HG03575 (cell line): Measurements from ENCODE around the gene MXD3.
"Not testable (repeated sequence)": the region's sequence is repeated elsewhere in the genome, so short reads cannot be mapped to it uniquely, and the experiment has no call there.

Source experiments
- ATAC-seq: cut with Tn5 transposase; IDR thresholded peaks from one replicate; pipeline ENCODE4 v1.9.1; 2021; ENCODE audit not compliant: unreplicated experiment, insufficient number of reproducible peaks, low FRiP score; ENCODE audit errors: extremely low read depth

MXD3 gene

GRCh38 chr5:177346820-177347219 is 35.1 kb upstream of the MXD3 start:
- ATAC-seq = no peak

- ATAC-seq = no peak
Measured at GRCh38 chr5:177344891-177345290, 33.2 kb upstream of the MXD3 start.

GRCh38 chr5:177343777-177344176 is 32.1 kb upstream of the MXD3 start:
- no peak for ATAC-seq

DNA sequence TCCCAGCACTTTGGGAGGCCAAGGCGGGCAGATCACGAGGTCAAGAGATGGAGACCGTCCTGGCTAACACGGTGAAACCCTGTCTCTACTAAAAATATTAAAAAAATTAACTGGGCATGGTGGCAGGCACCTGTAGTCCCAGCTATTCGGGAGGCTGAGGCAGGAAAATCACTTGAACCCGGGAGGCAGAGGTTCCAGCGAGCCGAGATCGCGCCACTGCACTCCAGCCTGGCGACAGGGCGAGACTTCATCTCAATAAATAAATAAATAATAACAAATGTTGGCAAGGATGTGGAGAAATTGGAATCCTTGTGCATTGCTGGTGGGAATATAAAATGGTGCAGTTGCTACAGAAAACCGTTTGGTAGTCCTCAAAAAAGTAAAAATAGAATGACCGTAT is 31.3 kb upstream of the MXD3 start:
- not testable (repeated sequence) for ATAC-seq

DNA sequence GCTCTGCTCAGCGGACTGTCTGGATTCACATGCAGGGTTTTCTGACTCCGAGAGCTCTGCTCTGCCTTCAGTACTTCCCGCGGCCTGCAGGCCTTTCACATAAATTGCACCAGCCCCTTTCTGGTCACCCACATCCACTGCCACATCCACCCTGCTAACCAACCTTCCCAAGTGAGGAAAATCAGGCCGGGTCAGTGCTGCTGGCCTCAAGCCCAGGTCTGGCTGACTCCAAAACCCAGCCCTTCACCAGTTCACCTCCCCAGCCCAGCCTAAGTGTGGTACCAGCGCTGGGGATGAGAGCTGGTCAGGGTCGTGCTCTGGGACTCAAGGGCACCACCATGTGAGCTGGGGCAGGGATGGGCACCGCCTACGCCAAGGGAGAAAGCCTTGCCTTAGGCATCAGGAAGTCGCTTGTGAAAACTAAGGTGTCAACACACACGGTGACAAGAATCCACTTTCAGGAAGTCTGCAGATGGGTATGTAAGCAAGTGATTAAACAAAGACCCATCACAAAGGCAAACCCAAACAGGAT is 27.5 kb upstream of the MXD3 start:
- no peak for ATAC-seq

DNA sequence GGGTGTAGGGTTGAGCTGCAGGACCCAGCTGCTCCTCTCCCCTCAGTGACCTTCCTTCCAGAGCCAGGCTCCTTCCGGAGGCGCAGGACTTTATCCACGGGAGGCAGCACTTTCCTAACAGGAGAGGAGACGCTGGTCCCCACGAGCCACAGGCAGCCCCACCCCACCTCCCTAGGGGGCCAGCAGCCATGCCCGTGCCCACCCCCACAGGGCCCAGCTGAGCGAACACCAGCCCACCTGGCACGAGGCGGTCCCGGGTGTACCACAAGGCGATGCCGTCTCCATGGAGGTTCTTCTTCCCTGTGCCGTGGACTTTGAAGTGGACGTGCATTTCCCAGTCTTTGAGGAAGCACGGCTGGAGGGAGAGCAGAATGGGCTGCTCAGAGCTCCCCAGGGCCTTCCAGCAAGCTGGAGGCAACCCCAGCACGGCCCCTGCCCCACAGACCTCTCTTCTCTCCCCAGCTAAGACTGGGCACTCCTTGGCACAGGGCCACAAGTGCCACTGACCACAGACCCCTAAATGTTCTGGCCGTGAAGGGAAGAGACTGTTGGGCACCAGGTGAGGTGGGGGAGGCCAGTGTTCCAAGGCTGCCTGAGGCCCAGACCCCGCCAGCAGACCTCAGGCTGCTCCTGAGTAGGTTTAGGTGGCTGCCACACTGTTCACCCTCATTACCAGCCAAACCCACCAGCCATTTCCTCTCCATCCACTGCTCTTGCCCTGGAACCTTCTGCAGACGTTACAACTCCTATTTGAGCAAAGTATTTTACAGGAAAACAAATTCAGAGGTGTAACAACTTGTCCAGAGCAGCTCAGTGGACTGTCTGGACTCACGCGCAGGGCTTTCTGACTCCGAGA is 26.8 kb upstream of the MXD3 start:
- no peak for ATAC-seq

GRCh38 chr5:177336603-177337494 is 25.2 kb upstream of the MXD3 start:
- no peak for ATAC-seq

- no peak for ATAC-seq
Measured at GRCh38 chr5:177336112-177336511, 24.4 kb upstream of the MXD3 start.

GRCh38 chr5:177335701-177336065 is 24.0 kb upstream of the MXD3 start:
- no peak for ATAC-seq

- no peak for ATAC-seq
Measured at GRCh38 chr5:177334781-177335700, 23.3 kb upstream of the MXD3 start.

GRCh38 chr5:177334155-177334551 is 22.5 kb upstream of the MXD3 start:
- ATAC-seq = no peak

DNA sequence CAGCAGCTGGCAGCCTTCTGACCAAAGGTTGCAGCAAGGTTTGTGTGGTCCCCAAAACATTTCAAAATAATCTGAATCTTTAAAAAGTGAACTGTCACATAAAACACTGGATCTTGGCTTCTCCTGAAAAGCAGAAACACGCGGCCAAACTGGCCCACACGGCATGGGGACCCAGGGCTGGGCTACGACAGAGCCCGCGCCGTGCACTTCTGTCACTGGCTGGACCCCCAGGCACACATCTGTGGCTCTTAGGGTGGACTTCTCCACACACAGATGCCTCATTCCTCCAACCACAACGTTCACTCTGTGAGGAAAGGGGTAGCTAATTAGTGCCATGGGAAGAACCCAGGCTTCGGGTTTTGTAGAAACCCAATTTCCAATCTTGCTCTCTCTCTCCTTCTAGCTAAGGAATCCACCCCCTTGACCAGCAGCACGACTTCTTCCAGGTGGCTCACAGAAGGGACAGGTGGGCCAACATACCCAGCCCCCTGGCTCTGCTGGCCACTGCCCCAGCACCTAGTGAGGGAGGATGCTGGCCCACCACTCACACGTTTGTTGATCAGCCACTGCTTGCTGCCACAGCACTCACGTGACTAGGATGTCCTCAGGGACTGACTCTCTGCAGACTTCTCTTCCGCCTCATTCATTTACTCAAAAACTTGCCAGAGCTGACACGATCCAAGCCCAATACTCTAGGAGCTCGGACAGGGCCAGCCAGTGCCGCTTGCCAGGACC is 21.9 kb upstream of the MXD3 start:
- ATAC-seq = no peak

- no peak for ATAC-seq
Measured at GRCh38 chr5:177332896-177333260, 21.2 kb upstream of the MXD3 start.

GRCh38 chr5:177332031-177332895 is 20.6 kb upstream of the MXD3 start:
- ATAC-seq = no peak

DNA sequence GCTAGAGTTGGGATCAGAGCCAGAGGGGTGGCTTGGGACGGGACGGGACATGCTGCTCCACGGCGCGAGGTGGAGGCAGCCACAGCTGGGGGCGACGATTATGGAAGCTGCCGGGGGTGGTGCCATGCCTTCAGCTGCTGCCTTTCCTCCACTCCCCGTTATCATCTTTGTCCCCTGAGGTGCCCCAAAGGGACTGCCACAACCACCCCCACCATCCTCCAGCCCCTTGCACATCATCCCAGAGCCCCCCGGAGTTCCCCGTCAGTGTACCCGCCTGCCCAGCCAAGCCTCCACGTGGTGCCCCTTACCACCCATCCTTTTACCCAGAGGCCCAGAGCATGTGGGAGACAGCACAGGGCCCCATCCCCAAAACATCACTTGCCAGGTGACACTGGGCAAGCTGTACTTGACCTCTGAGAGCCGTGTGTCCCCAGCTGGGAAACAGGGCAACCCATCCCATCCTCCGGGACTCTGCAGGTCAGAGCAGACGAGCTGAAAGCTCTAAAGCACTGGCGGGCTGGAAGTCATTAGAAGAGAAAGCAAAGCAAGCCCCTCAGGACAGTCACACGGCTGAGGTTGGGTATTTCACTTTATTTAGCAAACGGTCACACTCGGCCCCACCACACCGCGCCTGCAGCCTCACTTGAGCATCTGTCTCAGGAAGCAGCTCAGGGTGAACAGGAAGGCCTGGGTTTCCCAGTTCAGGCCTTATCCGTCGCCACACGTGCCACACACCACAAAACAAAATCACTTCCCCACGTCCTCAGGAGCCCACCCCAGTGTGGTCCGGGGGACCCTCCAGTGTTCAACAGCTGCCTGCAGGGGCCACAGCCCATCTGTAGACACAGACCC is 19.5 kb upstream of the MXD3 start:
- no peak for ATAC-seq

GRCh38 chr5:177329883-177330282 is 18.2 kb upstream of the MXD3 start:
- ATAC-seq = no peak
